ENCODE results near the gene CTNNA2. TPM values are rescaled to one million over a fixed set of nuclear protein-coding genes. Genes with fewer than 3 reads are reported as not detected.

The CTNNA2 gene
- total and polyA plus RNA-seq, 2 of the 8 experiments (the other 6 are each of a cell fraction or from before 2014, with no cell fraction given): 3.9 to 9.0 TPM

- no peaks in the 10 kb centered on the region for H4K20me1 ChIP-seq (replicated peaks in 1 of 2; ENCODE audit: control insufficient read depth in 1 of 2, insufficient read depth in 2 of 2, low read length in 2 of 2)
- H3K23me2 ChIP-seq (ENCODE audit: low read depth, low read length): no peaks in the 10 kb centered on the region; the same call in 1 of the 2 replicates
- no peak overlapping the region for H2BK12ac ChIP-seq (ENCODE audit: low read depth, low read length)
- ChIA-PET POLR2A (ENCODE audit: partially characterized antibody) (no interaction called here), CTCF (ENCODE audit: partially characterized antibody) (interaction anchor here (1.4 kb wide), 1 partner anchor 10 kb away, joined by 4 read pairs; no protein-coding TSS in a partner anchor)
- no peak overlapping the region for H2AK5ac ChIP-seq (ENCODE audit: low read depth, low read length)
- no peak overlapping the region for H3K4me2 ChIP-seq (ENCODE audit: insufficient read depth in 1 of 2, low read depth in 2 of 2, low read length in 2 of 2)
- no peak overlapping the region for H2BK120ac ChIP-seq (replicated peaks; ENCODE audit: low read depth, low read length)
- H3K18ac ChIP-seq (ENCODE audit: extremely low read depth, low read length): no peak overlapping the region
- no peak for DNase-seq (ENCODE audit: low read depth in 1 of 2, low spot score in 2 of 2)
- H2BK15ac ChIP-seq (ENCODE audit: low read length): no peak overlapping the region
- no peak overlapping the region for H2AFZ ChIP-seq (ENCODE audit: low read length)
- no peak overlapping the region for H3K9ac ChIP-seq (replicated peaks in 1 of 4; ENCODE audit: extremely low read depth in 1 of 4, low read depth in 3 of 4, low read length in 3 of 4)
- H3K14ac ChIP-seq (ENCODE audit: insufficient read length): no peak overlapping the region
- no peaks in the 10 kb centered on the region for H3K36me3 ChIP-seq (ENCODE audit: control insufficient read depth in 2 of 4, insufficient read depth in 4 of 4, low read length in 3 of 4)
- H3K27ac ChIP-seq (ENCODE audit: low read depth, low read length): no peak overlapping the region
- no peak overlapping the region for H3K4me3 ChIP-seq (ENCODE audit: extremely low read depth in 1 of 4, insufficient read depth in 2 of 4, low read depth in 3 of 4, low read length in 4 of 4)
- H3K9me3 ChIP-seq (ENCODE audit: insufficient read depth in 2 of 2, low read depth in 1 of 2, low read length in 1 of 2): no peaks in the 10 kb centered on the region
- H4K91ac ChIP-seq (replicated peaks; ENCODE audit: insufficient read length, low read length): no peak overlapping the region
- no peak overlapping the region for H2BK20ac ChIP-seq (ENCODE audit: low read length)
- H3K56ac ChIP-seq (replicated peaks; ENCODE audit: insufficient read length, low read depth, low read length): no peak overlapping the region
- no peak overlapping the region for H4K5ac ChIP-seq (ENCODE audit: insufficient read length, low read depth, low read length)
- no peaks in the 10 kb centered on the region for H3K27me3 ChIP-seq (replicated peaks in 1 of 4; ENCODE audit: control insufficient read depth in 3 of 4, extremely low read depth in 1 of 4, insufficient read depth in 3 of 4, low read length in 3 of 4)
- H3K4me1 ChIP-seq (replicated peaks in 1 of 4; ENCODE audit: control insufficient read depth in 3 of 4, insufficient read depth in 4 of 4, low read length in 3 of 4): peaks cover 0 to 3% (median 1%) of the 10 kb centered on the region in 4 experiments; a peak in 1 of 7 replicates
- 82% methylated on average over 6 of the region's 6 CpGs; no CpG with 5 or more reads in 1 of the 2 experiments for WGBS, 2 experiments (ENCODE audit: extremely low coverage in 1 of 2, insufficient coverage in 1 of 2, insufficient read length in 1 of 2, insufficient replicate concordance in 2 of 2, low coverage in 1 of 2, low lambda C conversion rate in 2 of 2, missing lambda C conversion rate in 1 of 2)
- no peak overlapping the region for H4K8ac ChIP-seq (ENCODE audit: extremely low read depth, insufficient read depth, low read length)
- FAIRE-seq: no peak
- H3K4ac ChIP-seq (replicated peaks; ENCODE audit: insufficient read length, low read depth, low read length): no peak overlapping the region
- no peaks in the 10 kb centered on the region for H3K79me1 ChIP-seq (ENCODE audit: low read depth, low read length)
- H3K23ac ChIP-seq (ENCODE audit: insufficient read length): no peak overlapping the region
- no peaks in the 10 kb centered on the region for H3K79me2 ChIP-seq (ENCODE audit: control insufficient read depth in 1 of 2, insufficient read depth in 2 of 2, low read length in 2 of 2)
- no peak overlapping the region for H2BK5ac ChIP-seq (ENCODE audit: low read depth, low read length)
- TF ChIP-seq POLR2AphosphoS5 (IDR thresholded peaks at IDR 0.05; ENCODE audit: low read depth, low read length): no peak
- TF ChIP-seq NANOG (IDR thresholded peaks at IDR 0.05; ENCODE audit: insufficient read depth, low read depth, low read length, poor library complexity, severe bottlenecking): no peak
- no peak for TF ChIP-seq E2F6 (IDR thresholded peaks at IDR 0.05)
- no peak for TF ChIP-seq RNF2 (IDR thresholded peaks at IDR 0.05; ENCODE audit: borderline replicate concordance, low read depth, low read length, missing control alignments, poor library complexity, severe bottlenecking)
- TF ChIP-seq ASH2L (IDR thresholded peaks at IDR 0.05; ENCODE audit: low read length): no peak
- no peak for TF ChIP-seq CHD2 (IDR thresholded peaks at IDR 0.05; ENCODE audit: low read length)
- TF ChIP-seq EGR1 (IDR thresholded peaks at IDR 0.05; ENCODE audit: borderline replicate concordance, low read depth, low read length): no peak
- no peak for TF ChIP-seq NRF1 (IDR thresholded peaks at IDR 0.05; ENCODE audit: low read depth, low read length)
- TF ChIP-seq CEBPB (IDR thresholded peaks at IDR 0.05; ENCODE audit: low read depth, low read length): no peak
- TF ChIP-seq POU5F1 (IDR thresholded peaks at IDR 0.05; ENCODE audit: low read depth, low read length): no peak
- no peak for TF ChIP-seq SAP30 (IDR thresholded peaks at IDR 0.05; ENCODE audit: insufficient read depth, insufficient replicate concordance, low read length)
- TF ChIP-seq SP1 (IDR thresholded peaks at IDR 0.05; ENCODE audit: low read depth, low read length): no peak
Measured at GRCh38 chr2:80019571-80020460, 507.0 kb downstream of the CTNNA2 start.

All from H1 (cell line).